ENCODE data around the gene SRCAP. TPM values are rescaled to one million over a fixed set of nuclear protein-coding genes. Genes with fewer than 3 reads are reported as not detected.

SRCAP gene
- total RNA-seq, 1 donor from 2014 or later = 17.1 TPM

- no peak for DNase-seq
These were observed 61.1 kb downstream of the SRCAP start for GRCh38 chr16:30760001-30760559.

- DNase-seq = no peak
These were observed 61.8 kb downstream of the SRCAP start for GRCh38 chr16:30760577-30761426.

- DNase-seq = no peak
These were observed 62.5 kb downstream of the SRCAP start for GRCh38 chr16:30761427-30761927.

- DNase-seq = peak; percentile 98
These were observed 63.2 kb downstream of the SRCAP start, which contains the start of the genes CFAP119 and RNF40 for GRCh38 chr16:30761928-30762902. Gene CFAP119 (minus strand): TSS chr16:30762062. CDS start chr16:30761748, 314 bp downstream. Gene RNF40 (plus strand): TSS chr16:30762322. CDS start chr16:30762546, 224 bp downstream.

- DNase-seq = no peak
These were observed 64.2 kb downstream of the SRCAP start for GRCh38 chr16:30762991-30763725.

- no peak for DNase-seq
These were observed 65.1 kb downstream of the SRCAP start for GRCh38 chr16:30764086-30764485.

GRCh38 chr16:30764816-30765465 is 66.0 kb downstream of the SRCAP start:
- DNase-seq = no peak

- DNase-seq = no peak
These were observed 67.4 kb downstream of the SRCAP start for GRCh38 chr16:30766206-30766932.

- no peak for DNase-seq
These were observed 67.9 kb downstream of the SRCAP start for GRCh38 chr16:30766933-30767284.

GRCh38 chr16:30767767-30768465 is 68.9 kb downstream of the SRCAP start:
- DNase-seq = no peak

GRCh38 chr16:30768583-30769181 is 69.7 kb downstream of the SRCAP start:
- DNase-seq = no peak

- DNase-seq = no peak
These were observed 70.6 kb downstream of the SRCAP start for GRCh38 chr16:30769379-30770089.

GRCh38 chr16:30771726-30772125 is 72.8 kb downstream of the SRCAP start:
- no peak for DNase-seq

GRCh38 chr16:30773826-30774225 is 74.9 kb downstream of the SRCAP start:
- DNase-seq = no peak

GRCh38 chr16:30774367-30775130 is 75.6 kb downstream of the SRCAP start:
- no peak for DNase-seq

- DNase-seq = no peak
These were observed 76.1 kb downstream of the SRCAP start for GRCh38 chr16:30775131-30775391.

- peak; percentile 57 for DNase-seq
These were observed 76.6 kb downstream of the SRCAP start for GRCh38 chr16:30775392-30776188.
